NCI-H82 (cell line): Measurements from ENCODE around the gene PLPPR3.

ENCODE experiments used
- DNase-seq: peaks from one replicate; lab custom pipeline; 2025; lab: John Stamatoyannopoulos, UW

PLPPR3 gene

GRCh38 chr19:772730-773436, 48.9 kb downstream of the PLPPR3 start:
- DNase-seq: no peak

- no peak for DNase-seq
These were observed 49.7 kb downstream of the PLPPR3 start for GRCh38 chr19:772063-772462.

GRCh38 chr19:771332-771785, 50.4 kb downstream of the PLPPR3 start:
- peak; percentile 64 for DNase-seq

- no peak for DNase-seq
These were observed 52.1 kb downstream of the PLPPR3 start for GRCh38 chr19:769616-770015.

GRCh38 chr19:768424-768823, 53.3 kb downstream of the PLPPR3 start:
- DNase-seq: no peak

GRCh38 chr19:765179-765738, 56.5 kb downstream of the PLPPR3 start:
- no peak for DNase-seq

GRCh38 chr19:764301-764700, 57.5 kb downstream of the PLPPR3 start:
- DNase-seq: no peak

- no peak for DNase-seq
These were observed 57.9 kb downstream of the PLPPR3 start for GRCh38 chr19:763869-764268.

- DNase-seq: no peak
These were observed 58.6 kb downstream of the PLPPR3 start for GRCh38 chr19:763181-763580.
